ENCODE measurements around the gene DPH2. TPM values are rescaled to one million over a fixed set of nuclear protein-coding genes. Genes with fewer than 3 reads are reported as not detected.

The DPH2 gene
- polyA plus RNA-seq, 1 of the 3 experiments (the other 2 are of a cell fraction) = 76.9 TPM

- 67% methylated on average over 7 of the region's 19 CpGs for WGBS (ENCODE audit: low lambda C conversion rate)
- Histone ChIP-seq H3K36me3 (replicated peaks in 1 of 2; ENCODE audit: control insufficient read depth in 1 of 2, insufficient read depth in 2 of 2, low read length in 1 of 2) (peaks cover 4 to 12% of the 10 kb centered on the region in 2 experiments), H3F3A (replicated peaks; ENCODE audit: insufficient read depth) (peaks cover 8% of the 10 kb centered on the region), H3K4me3 (ENCODE audit: low read depth in 2 of 2, low read length in 1 of 2) (peak overlapping the region; percentile 71 to 75), H3K27ac (ENCODE audit: low read depth in 2 of 2, low read length in 1 of 2) (peak overlapping the region; percentile 75 to 86), H4K20me1 (ENCODE audit: insufficient read depth) (no peaks in the 10 kb centered on the region), H2AFZ (ENCODE audit: low read depth) (peak overlapping the region; percentile 87; the same call in 1 of the 2 replicates), H3K4me2 (peak overlapping the region; percentile 90), H3K9ac (peak overlapping the region; percentile 75), H3K4me1 (ENCODE audit: control insufficient read depth in 1 of 2, insufficient read depth in 2 of 2, low read depth in 1 of 2, low read length in 1 of 2) (peaks cover 8 to 31% of the 10 kb centered on the region in 2 experiments; a peak in 3 of 4 replicates), H3K27me3 (ENCODE audit: insufficient read depth) (no peaks in the 10 kb centered on the region), H3K9me2 (no peaks in the 10 kb centered on the region), H3K9me3 (no peaks in the 10 kb centered on the region), H3K79me2 (ENCODE audit: insufficient read depth) (no peaks in the 10 kb centered on the region)
- TF ChIP-seq NFIC (IDR thresholded peaks at IDR 0.05; ENCODE audit: borderline replicate concordance) (no peak), CTCF (IDR thresholded peaks at IDR 0.05) (peak; percentile 31; the same call in 1 of the 2 replicates), EP300 (IDR thresholded peaks at IDR 0.05; ENCODE audit: borderline replicate concordance in 1 of 2, low read depth in 1 of 2, low read length in 1 of 2) (no peak), RAD21 (IDR thresholded peaks at IDR 0.05; ENCODE audit: low read length) (no peak), RFX5 (IDR thresholded peaks at IDR 0.05; ENCODE audit: low read length) (no peak), SIN3A (IDR thresholded peaks at IDR 0.05; ENCODE audit: borderline replicate concordance, low read depth, low read length) (no peak), GABPA (IDR thresholded peaks at IDR 0.05; ENCODE audit: low read depth) (no peak)
- DNase-seq = peak; percentile 55
- CTCF ChIA-PET = interaction anchor here (0.9 to 20.6 kb wide), 11 partner anchors 10 to 227 kb away, joined by 3 to 598 read pairs (median 5); partner anchors contain the start of genes ATP6V0B, IPO13 and SLC6A9
- POLR2A ChIA-PET = no interaction called here
These were observed 20.7 kb downstream of the DPH2 start for GRCh38 chr1:43990271-43991199.

DNA sequence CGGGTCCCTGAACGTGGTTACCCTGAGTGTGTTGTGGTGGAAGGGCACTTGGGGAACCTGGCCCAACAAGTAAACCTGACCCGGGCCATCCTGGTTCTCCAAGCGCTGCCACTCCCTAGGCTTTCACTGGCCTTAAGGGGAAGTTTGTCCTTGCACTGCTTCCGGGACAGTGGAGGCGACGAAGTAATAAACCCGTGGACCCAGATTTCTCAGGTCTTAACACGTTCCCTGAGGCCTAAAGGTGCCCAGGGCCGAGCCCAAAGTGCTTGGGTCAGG is 21.3 kb downstream of the DPH2 start:
- TF ChIP-seq, protein P1, sequence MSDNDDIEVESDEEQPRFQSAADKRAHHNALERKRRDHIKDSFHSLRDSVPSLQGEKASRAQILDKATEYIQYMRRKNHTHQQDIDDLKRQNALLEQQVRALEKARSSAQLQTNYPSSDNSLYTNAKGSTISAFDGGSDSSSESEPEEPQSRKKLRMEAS (IDR thresholded peaks at IDR 0.05; ENCODE audit: low read depth) = no peak
- TF ChIP-seq TCF12 (IDR thresholded peaks at IDR 0.05) (no peak), ELF1 (IDR thresholded peaks at IDR 0.05) (no peak)
- peaks cover 8 to 37% of the 10 kb centered on the region in 2 experiments; a peak in 3 of 4 replicates for H3K4me1 ChIP-seq (ENCODE audit: control insufficient read depth in 1 of 2, insufficient read depth in 2 of 2, low read depth in 1 of 2, low read length in 1 of 2)
- H3K27me3 ChIP-seq (ENCODE audit: insufficient read depth) = no peaks in the 10 kb centered on the region
- peak overlapping the region; percentile 90 for H3K4me2 ChIP-seq
- ChIA-PET POLR2A (no interaction called here), CTCF (interaction anchor here (0.9 to 20.6 kb wide), 8 partner anchors 11 to 228 kb away, joined by 3 to 598 read pairs (median 5); partner anchors contain the start of genes ATP6V0B, IPO13 and SLC6A9)
- no peak for DNase-seq
- H4K20me1 ChIP-seq (ENCODE audit: insufficient read depth) = no peaks in the 10 kb centered on the region
- WGBS (ENCODE audit: low lambda C conversion rate) = 3% methylated on average over 9 of the region's 10 CpGs
- H3K9me3 ChIP-seq = no peaks in the 10 kb centered on the region
- H3K9me2 ChIP-seq = no peaks in the 10 kb centered on the region
- no peaks in the 10 kb centered on the region for H3K79me2 ChIP-seq (ENCODE audit: insufficient read depth)
- peaks cover 4 to 7% of the 10 kb centered on the region in 2 experiments for H3K36me3 ChIP-seq (replicated peaks in 1 of 2; ENCODE audit: control insufficient read depth in 1 of 2, insufficient read depth in 2 of 2, low read length in 1 of 2)
- peak overlapping the region; percentile 87; the same call in 1 of the 2 replicates for H2AFZ ChIP-seq (ENCODE audit: low read depth)
- H3K9ac ChIP-seq = peak overlapping the region; percentile 75
- peak overlapping the region; percentile 71 to 75 for H3K4me3 ChIP-seq (ENCODE audit: low read depth in 2 of 2, low read length in 1 of 2)
- H3F3A ChIP-seq (replicated peaks; ENCODE audit: insufficient read depth) = peaks cover 8% of the 10 kb centered on the region
- H3K27ac ChIP-seq (ENCODE audit: low read depth in 2 of 2, low read length in 1 of 2) = peak overlapping the region; percentile 75 to 86

All from SK-N-SH (cell line).